Activated CD4-positive, alpha-beta T cell treated with anti-CD3 and anti-CD28 coated beads for 36 hours (primary cell): Measurements from ENCODE around the gene CENPO. TPM values are rescaled to one million over a fixed set of nuclear protein-coding genes. Genes with fewer than 3 reads are reported as not detected.

Experiments used
- ATAC-seq: fragments of 200-7000 bp; cut with Tn5 transposase; one replicate; pipeline ENCODE4 v1.10.0; 2021; ENCODE audit warnings: mild to moderate bottlenecking, moderate library complexity
- CTCF ChIA-PET: fragments of 350-600 bp; sonication (Branson Sonifier 250); formaldehyde crosslinking; loops from one replicate; lab custom pipeline; 2021; ENCODE audit warnings: antibody characterized with exemption; lab: Charles Lee
- POLR2A ChIA-PET: fragments of 350-600 bp; sonication (Branson Sonifier 250); formaldehyde crosslinking; loops from one replicate; lab custom pipeline; 2021; ENCODE audit warnings: antibody characterized with exemption, inconsistent platforms; lab: Charles Lee
- DNase-seq: peaks from one replicate; pipeline ENCODE4 v3.0.0-alpha.2; 2020
- H3K27ac Mint-ChIP-seq: one replicate; pipeline ENCODE4 v1.8.0; 2021; ENCODE audit warnings: mixed read lengths
- H3K27me3 Mint-ChIP-seq: one replicate; pipeline ENCODE4 v1.8.0; 2021; ENCODE audit warnings: mixed read lengths
- H3K36me3 Mint-ChIP-seq: one replicate; pipeline ENCODE4 v1.8.0; 2021; ENCODE audit warnings: low read depth, mixed read lengths
- H3K4me1 Mint-ChIP-seq: one replicate; pipeline ENCODE4 v1.8.0; 2021; ENCODE audit warnings: mixed read lengths
- H3K4me3 Mint-ChIP-seq: one replicate; pipeline ENCODE4 v1.8.0; 2021; ENCODE audit warnings: mild to moderate bottlenecking, moderate library complexity, mixed read lengths
- H3K9me3 Mint-ChIP-seq: one replicate; pipeline ENCODE4 v1.8.0; 2021; ENCODE audit warnings: low read depth, mixed read lengths
- intact Hi-C, 2 experiments: fragments of 100-400 bp; cut with DNase I in 1 of 2; cut with micrococcal nuclease in 1 of 2; formaldehyde crosslinking; loops; one replicate each; pipeline versions ENCODE4 v1.14.2 to v1.15.1; 2022 to 2024; cut with DNase I, micrococcal nuclease
- total RNA-seq, 2 experiments: library from RNA; stranded (reverse); gene quantifications; one replicate each; pipeline ENCODE4 v1.2.3, GENCODE V29; 2021

The CENPO gene
- total RNA-seq, 2 experiments from 2014 or later = 42.4 to 42.7 TPM

DNA sequence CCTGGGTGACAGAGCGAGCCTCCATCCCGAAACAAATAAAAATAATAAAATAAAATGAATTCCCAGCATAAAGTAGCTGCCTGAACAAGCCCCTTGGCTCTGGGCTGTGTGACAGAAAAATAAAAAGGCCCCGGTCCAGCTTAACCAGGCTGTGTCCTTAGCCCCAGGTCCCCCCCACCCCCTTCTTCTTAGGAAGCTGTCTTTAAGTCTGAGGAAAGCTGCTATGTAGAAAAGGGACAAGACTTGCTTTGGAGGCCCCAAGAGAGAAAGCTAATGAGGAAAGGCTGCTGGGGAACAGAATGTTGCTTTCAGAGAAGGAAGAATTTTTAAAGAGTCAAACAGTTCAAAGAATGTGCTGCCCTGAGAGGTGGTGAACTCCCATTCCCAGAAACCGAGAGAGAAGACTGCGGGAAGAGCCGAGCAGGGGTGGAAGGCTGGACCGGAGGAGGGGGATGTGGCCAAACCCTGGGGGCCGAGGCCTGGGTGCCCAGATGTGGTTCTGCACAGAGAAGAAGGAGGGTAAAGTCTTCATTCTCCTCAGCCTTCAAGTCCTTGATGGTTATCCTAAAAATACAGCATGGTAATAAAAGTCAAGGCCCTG lies 61.9 kb downstream of the CENPO start:
- no peak for ATAC-seq

DNA sequence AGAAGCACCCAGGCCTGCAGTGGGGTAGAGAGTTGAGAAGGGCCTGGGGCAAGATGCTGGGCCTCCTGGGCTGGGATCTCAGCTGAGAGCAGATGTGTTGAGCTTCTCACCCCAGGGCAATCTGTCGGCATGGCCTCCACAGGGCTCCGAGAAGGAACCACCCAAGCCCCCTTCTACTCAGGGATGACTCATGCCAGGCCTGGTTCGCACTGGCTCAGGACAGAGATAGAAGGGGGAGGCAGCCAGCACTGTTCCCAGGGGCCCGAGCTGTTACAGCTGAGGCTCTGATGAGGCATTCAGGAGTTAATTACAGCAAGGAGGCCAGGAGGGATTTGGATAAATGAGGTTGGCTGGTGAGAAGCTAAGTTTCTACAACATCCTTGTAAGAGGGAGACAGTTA lies 62.5 kb downstream of the CENPO start:
- no peak for DNase-seq
- ChIA-PET POLR2A (no interaction called here), CTCF (interaction anchor here (0.6 kb wide), 1 partner anchor 488 kb away, joined by 3 read pairs; no protein-coding TSS in a partner anchor)

More for the DNA sequence above, 61.9 kb downstream of the CENPO start:
- H3K27me3 Mint-ChIP-seq = no peaks in the 10 kb centered on the region
- H3K4me3 Mint-ChIP-seq = no peak overlapping the region
- CTCF ChIA-PET = interaction anchor here (1.0 kb wide), 1 partner anchor 27 kb away, joined by 3 read pairs; no protein-coding TSS in a partner anchor
- no peak for DNase-seq
- H3K27ac Mint-ChIP-seq = no peak overlapping the region
- H3K36me3 Mint-ChIP-seq = peaks cover 18% of the 10 kb centered on the region
- POLR2A ChIA-PET = no interaction called here
- no peaks in the 10 kb centered on the region for H3K9me3 Mint-ChIP-seq
- no peaks in the 10 kb centered on the region for H3K4me1 Mint-ChIP-seq
- intact Hi-C loops = no loop called here

DNA sequence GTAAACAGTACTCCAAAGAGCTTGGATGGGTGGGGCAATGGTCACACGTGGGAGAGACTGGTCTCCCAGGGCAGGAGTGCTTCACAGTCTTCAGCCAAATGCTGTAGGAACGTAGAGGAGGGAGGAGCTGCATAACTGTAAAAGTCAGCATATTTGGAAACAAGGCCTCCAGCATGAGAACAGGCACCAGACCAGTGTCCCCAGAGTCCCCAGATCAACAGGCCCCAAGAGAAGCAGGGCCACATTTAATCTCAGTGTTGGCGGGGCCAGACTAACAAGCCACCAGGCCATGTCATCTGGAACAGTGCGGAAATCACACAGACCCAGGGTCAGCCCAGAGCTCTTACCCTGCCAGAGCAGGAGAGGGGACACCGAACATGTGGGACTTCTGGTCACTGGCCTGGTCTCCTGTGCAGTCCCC lies 63.6 kb downstream of the CENPO start:
- Mint-ChIP-seq H3K4me1 (no peaks in the 10 kb centered on the region), H3K36me3 (peaks cover 12% of the 10 kb centered on the region), H3K27ac (no peak overlapping the region), H3K4me3 (no peak overlapping the region), H3K27me3 (no peaks in the 10 kb centered on the region), H3K9me3 (no peaks in the 10 kb centered on the region)
- POLR2A ChIA-PET = no interaction called here
- CTCF ChIA-PET = interaction anchor here (0.6 to 0.7 kb wide), 2 partner anchors 149 to 745 kb away, joined by 3 read pairs; no protein-coding TSS in a partner anchor
- ATAC-seq (no peak), DNase-seq (no peak)
- intact Hi-C loops = no loop called here

More for the DNA sequence above, 62.5 kb downstream of the CENPO start:
- H3K36me3 Mint-ChIP-seq = peaks cover 15% of the 10 kb centered on the region
- no peak for ATAC-seq
- H3K27ac Mint-ChIP-seq = no peak overlapping the region
- H3K27me3 Mint-ChIP-seq = no peaks in the 10 kb centered on the region
- H3K9me3 Mint-ChIP-seq = no peaks in the 10 kb centered on the region
- H3K4me1 Mint-ChIP-seq = no peaks in the 10 kb centered on the region
- no peak overlapping the region for H3K4me3 Mint-ChIP-seq
- intact Hi-C loops = no loop called here

DNA sequence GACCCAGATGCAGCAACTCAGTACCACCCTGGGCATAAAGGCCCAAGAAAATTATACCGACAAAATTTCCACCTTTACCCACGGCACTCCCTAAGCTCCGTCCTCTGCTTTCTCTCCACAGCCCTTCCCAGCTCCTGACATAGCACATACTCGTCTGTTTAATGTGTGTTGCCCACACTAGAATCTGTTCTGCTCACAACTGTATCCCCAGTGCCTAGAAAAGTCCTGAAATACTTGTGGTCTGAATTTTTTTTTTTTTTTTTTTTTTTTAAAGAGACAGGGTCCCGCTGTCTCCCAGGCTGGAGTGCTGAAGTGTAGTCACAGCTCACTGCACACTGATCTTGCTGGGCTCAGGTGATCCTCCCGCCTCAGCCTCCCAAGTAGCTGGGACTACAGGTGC lies 64.5 kb downstream of the CENPO start:
- no peaks in the 10 kb centered on the region for H3K9me3 Mint-ChIP-seq
- DNase-seq (no peak), ATAC-seq (no peak)
- no peaks in the 10 kb centered on the region for H3K27me3 Mint-ChIP-seq
- POLR2A ChIA-PET = no interaction called here
- H3K4me3 Mint-ChIP-seq = no peak overlapping the region
- CTCF ChIA-PET = interaction anchor here (0.6 to 0.7 kb wide), 2 partner anchors 746 to 943 kb away, joined by 3 read pairs; no protein-coding TSS in a partner anchor
- no peak overlapping the region for H3K27ac Mint-ChIP-seq
- H3K36me3 Mint-ChIP-seq = peaks cover 12% of the 10 kb centered on the region
- H3K4me1 Mint-ChIP-seq = no peaks in the 10 kb centered on the region
- intact Hi-C loops = no loop called here

DNA sequence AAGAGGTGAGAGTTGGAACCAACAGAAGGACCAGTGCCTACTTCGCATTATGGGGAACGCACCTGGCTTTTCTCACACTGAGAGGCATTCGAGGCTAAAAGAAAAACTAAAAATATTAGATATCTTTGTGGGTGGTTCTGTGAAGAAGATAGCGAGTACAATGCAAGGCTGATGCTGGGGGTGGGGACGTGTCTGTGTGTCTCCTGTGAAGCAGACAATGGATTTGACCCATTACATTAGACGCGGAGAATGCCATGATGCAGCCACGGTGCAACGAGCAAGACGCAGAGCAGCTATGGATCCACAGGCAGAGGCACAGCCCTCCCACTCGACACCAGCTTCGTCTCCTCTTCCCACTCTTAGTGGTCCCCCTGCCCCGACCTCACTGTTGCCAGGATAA lies 65.8 kb downstream of the CENPO start:
- DNase-seq (no peak), ATAC-seq (no peak)
- no peaks in the 10 kb centered on the region for H3K27me3 Mint-ChIP-seq
- intact Hi-C loops = no loop called here
- ChIA-PET POLR2A (no interaction called here), CTCF (interaction anchor here (0.6 to 0.7 kb wide), 2 partner anchors 32 to 620 kb away, joined by 3 to 4 read pairs; no protein-coding TSS in a partner anchor)
- no peak overlapping the region for H3K4me3 Mint-ChIP-seq
- H3K9me3 Mint-ChIP-seq = no peaks in the 10 kb centered on the region
- peaks cover 10% of the 10 kb centered on the region for H3K36me3 Mint-ChIP-seq
- H3K4me1 Mint-ChIP-seq = no peaks in the 10 kb centered on the region
- no peak overlapping the region for H3K27ac Mint-ChIP-seq

DNA sequence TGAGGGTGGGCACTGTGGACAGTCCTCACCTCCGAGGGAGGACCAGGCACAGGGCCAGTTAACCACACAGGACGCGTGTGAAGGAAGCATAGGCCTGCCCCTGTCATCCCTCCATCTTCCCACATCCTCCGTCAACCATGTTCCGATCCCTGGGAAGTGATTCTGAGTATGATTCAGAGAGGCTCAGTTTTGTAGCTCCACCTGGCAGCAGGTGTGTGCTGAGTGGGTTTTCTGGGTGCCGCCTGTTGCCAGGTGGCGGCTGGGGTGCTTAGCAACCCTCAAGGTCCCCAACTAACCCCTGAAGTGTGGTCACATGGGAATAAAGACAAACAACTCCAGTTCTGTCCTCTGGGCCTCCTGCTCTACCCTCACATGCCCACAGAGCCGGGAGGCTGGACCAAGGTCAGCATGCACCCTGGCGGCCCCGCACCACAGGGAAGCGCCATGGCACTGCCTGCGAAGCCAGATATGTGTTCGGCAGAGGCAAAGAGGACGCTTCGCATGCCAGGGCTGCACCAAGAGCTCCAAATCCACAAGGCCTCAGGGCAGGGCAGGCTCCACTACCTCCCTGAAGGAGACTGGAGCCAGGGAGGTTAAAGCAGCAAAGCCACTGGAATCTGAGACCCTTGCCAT lies 66.9 kb downstream of the CENPO start:
- DNase-seq = no peak
- Mint-ChIP-seq H3K27me3 (no peaks in the 10 kb centered on the region), H3K9me3 (no peaks in the 10 kb centered on the region), H3K4me1 (no peaks in the 10 kb centered on the region), H3K27ac (no peak overlapping the region), H3K36me3 (peaks cover 5% of the 10 kb centered on the region), H3K4me3 (no peak overlapping the region)
- intact Hi-C loops = no loop called here
- POLR2A ChIA-PET = no interaction called here
- CTCF ChIA-PET = interaction anchor here (0.5 kb wide), 1 partner anchor 23 kb away, joined by 3 read pairs; no protein-coding TSS in a partner anchor
- ATAC-seq = no peak

DNA sequence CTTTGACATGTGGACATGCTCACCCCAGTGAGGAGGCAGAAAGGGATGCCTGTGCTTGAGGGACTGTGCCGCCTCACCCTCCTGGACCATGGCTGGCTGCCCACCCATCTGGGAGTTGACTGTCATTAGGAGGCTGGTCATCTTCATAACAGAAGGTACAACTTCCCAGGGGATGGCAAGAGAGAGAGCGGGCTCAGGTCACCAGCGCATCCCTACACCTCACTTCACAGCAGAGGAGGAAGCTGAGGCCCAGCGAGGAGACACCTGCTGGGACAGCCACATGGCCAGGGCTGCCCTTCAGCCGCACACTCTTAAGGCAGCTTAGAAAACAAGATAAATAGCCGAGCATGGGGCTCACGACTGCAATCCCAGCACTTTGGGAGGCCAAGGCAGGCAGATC lies 67.4 kb downstream of the CENPO start:
- no peak for ATAC-seq
- Mint-ChIP-seq H3K27ac (no peak overlapping the region), H3K4me1 (no peaks in the 10 kb centered on the region), H3K36me3 (peaks cover 5% of the 10 kb centered on the region), H3K4me3 (no peak overlapping the region), H3K27me3 (no peaks in the 10 kb centered on the region), H3K9me3 (no peaks in the 10 kb centered on the region)
- ChIA-PET POLR2A (no interaction called here), CTCF (interaction anchor here (0.7 kb wide), 1 partner anchor 1938 kb away, joined by 3 read pairs; no protein-coding TSS in a partner anchor)
- no peak for DNase-seq
- intact Hi-C loops = no loop called here

DNA sequence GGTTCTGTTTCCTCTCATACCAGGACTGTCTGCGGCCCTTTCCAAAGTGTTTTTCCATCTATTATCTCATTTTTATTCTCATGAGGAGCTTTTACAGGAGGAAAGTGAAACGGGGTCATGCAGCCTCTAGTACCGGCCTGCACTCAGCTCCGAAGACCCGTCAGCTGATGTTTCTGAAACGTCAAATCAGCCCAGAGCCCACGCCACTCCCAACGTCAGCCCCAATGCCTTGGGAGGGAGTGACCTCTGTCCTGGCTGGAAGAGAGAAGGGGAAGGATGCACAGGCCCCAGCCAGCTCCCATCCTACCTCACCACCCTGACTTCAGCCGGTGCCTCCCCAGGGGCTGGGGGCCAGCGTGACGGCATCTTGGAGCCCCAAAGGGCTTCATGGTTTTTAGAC lies 68.3 kb downstream of the CENPO start:
- Mint-ChIP-seq H3K4me3 (no peak overlapping the region), H3K9me3 (no peaks in the 10 kb centered on the region), H3K27ac (no peak overlapping the region), H3K36me3 (peaks cover 1% of the 10 kb centered on the region), H3K27me3 (no peaks in the 10 kb centered on the region), H3K4me1 (no peaks in the 10 kb centered on the region)
- CTCF ChIA-PET = interaction anchor here (0.5 kb wide), 2 partner anchors 30 to 452 kb away, joined by 3 to 5 read pairs; no protein-coding TSS in a partner anchor
- ATAC-seq (no peak), DNase-seq (no peak)
- intact Hi-C loops = no loop called here
- POLR2A ChIA-PET = interaction anchor here (0.7 kb wide), 1 partner anchor 610 kb away, joined by 3 read pairs; no protein-coding TSS in a partner anchor

DNA sequence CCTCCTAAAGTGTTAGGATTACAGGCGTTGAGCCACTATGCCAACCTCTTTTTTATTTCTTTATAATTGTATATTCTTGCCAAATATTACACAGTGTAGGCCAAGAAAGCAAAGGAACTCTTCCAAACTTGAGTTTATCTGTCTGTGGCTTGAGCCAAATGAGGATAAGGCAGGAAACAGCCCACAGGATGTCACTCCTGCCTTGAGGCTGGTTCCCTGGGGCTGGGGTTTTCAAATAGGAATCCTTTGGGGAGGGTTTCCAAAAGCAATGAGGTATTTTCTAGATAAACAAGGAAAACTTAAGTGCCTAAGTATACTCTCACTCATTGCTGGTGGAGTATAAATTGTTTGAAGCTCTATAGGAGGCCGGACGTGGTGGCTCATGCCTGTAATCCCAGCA lies 70.4 kb downstream of the CENPO start:
- Mint-ChIP-seq H3K4me3 (no peak overlapping the region), H3K27me3 (no peaks in the 10 kb centered on the region), H3K27ac (no peak overlapping the region), H3K9me3 (no peaks in the 10 kb centered on the region), H3K36me3 (peaks cover 13% of the 10 kb centered on the region), H3K4me1 (peaks cover 5% of the 10 kb centered on the region)
- DNase-seq (no peak), ATAC-seq (no peak)
- ChIA-PET POLR2A (no interaction called here), CTCF (interaction anchor here (0.6 to 1.3 kb wide), 2 partner anchors 11 to 397 kb away, joined by 3 to 4 read pairs; no protein-coding TSS in a partner anchor)
- intact Hi-C loops = no loop called here

DNA sequence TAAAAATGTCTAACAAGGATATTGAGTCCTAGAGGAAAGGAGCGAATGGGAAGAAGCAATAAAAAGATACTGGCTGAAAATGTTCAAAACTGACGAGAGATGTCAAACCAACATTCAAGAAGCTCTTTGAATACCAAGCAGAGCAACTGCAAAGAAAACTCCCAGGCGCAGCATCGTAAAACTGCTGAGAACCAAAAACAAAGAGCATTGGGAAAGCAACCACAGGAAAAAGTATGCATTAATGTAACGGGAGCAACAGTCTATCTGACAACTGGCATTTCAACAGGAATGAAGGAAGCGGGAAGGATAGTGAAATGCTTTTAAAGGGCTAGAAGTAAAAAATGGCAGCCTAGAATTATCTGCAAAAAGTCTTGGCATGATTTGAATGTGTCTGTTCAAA lies 73.7 kb downstream of the CENPO start:
- no peak overlapping the region for H3K27ac Mint-ChIP-seq
- H3K4me3 Mint-ChIP-seq = no peak overlapping the region
- CTCF ChIA-PET = no interaction called here
- ATAC-seq (no peak), DNase-seq (no peak)
- H3K36me3 Mint-ChIP-seq = peaks cover 15% of the 10 kb centered on the region
- POLR2A ChIA-PET = no interaction called here
- peaks cover 5% of the 10 kb centered on the region for H3K4me1 Mint-ChIP-seq
- intact Hi-C loops = no loop called here
- no peaks in the 10 kb centered on the region for H3K27me3 Mint-ChIP-seq
- H3K9me3 Mint-ChIP-seq = no peaks in the 10 kb centered on the region

DNA sequence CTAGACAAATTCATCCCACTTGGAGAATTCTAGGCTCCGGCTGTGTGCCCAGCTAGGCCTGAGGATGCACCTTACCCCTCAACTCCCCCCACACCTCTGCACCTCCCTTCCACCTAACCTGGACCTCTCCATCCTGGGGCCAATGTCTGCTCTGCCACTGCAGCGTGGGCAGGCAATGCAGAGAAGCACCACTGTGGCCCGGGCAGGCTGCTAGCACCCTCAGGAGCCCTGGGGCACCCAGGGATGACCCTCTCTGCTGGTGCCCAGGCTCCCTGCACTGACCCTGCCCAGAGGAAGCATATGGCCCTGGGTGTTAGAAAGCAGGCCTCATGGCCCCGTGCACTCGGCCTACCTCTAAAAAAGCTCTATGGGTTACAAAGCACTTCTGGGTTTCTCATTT lies 77.2 kb downstream of the CENPO start:
- ChIA-PET CTCF (no interaction called here), POLR2A (no interaction called here)
- DNase-seq (no peak), ATAC-seq (no peak)
- Mint-ChIP-seq H3K4me1 (peaks cover 5% of the 10 kb centered on the region), H3K4me3 (no peak overlapping the region), H3K27me3 (no peaks in the 10 kb centered on the region), H3K9me3 (no peaks in the 10 kb centered on the region), H3K36me3 (peaks cover 15% of the 10 kb centered on the region), H3K27ac (peak overlapping the region; percentile 35)
- intact Hi-C loops = no loop called here
